ENCODE measurements around the gene ABHD4. TPM values are rescaled to one million over a fixed set of nuclear protein-coding genes. Genes with fewer than 3 reads are reported as not detected.
A peak's percentile ranks its signal among the peaks of the same experiment; 100 is the strongest.

Gene ABHD4
- total RNA-seq, 2 experiments from 2014 or later = 8.6 to 9.4 TPM

- no peak for DNase-seq
- intact Hi-C loops (cut with micrococcal nuclease) = no loop called here
- TF ChIP-seq CTCF (IDR thresholded peaks at IDR 0.05) = no peak
- Mint-ChIP-seq H3K4me1 (ENCODE audit: low read depth) (no peaks in the 10 kb centered on the region), H3K36me3 (ENCODE audit: low read depth) (no peaks in the 10 kb centered on the region), H3K9me3 (no peaks in the 10 kb centered on the region), H3K4me3 (no peak overlapping the region), H3K27me3 (no peaks in the 10 kb centered on the region), H3K27ac (no peak overlapping the region)
- ChIA-PET CTCF (interaction anchor here (1.4 to 5.4 kb wide), 3 partner anchors 33 to 85 kb away, joined by 3 to 45 read pairs (median 4); no protein-coding TSS in a partner anchor), POLR2A (no interaction called here)
- no peak for ATAC-seq
Observed at GRCh38 chr14:22656226-22656625, 58.1 kb downstream of the ABHD4 start.

- DNase-seq (no peak), ATAC-seq (no peak)
- no peaks in the 10 kb centered on the region for H3K9me3 Mint-ChIP-seq
- intact Hi-C loops (cut with micrococcal nuclease) = no loop called here
- H3K4me3 Mint-ChIP-seq = no peak overlapping the region
- no peaks in the 10 kb centered on the region for H3K27me3 Mint-ChIP-seq
- CTCF ChIA-PET = interaction anchor here (1.0 to 5.4 kb wide), 9 partner anchors 32 to 216 kb away, joined by 3 to 45 read pairs (median 3); no protein-coding TSS in a partner anchor
- H3K27ac Mint-ChIP-seq = no peak overlapping the region
- no peaks in the 10 kb centered on the region for H3K4me1 Mint-ChIP-seq (ENCODE audit: low read depth)
- no peak for TF ChIP-seq CTCF (IDR thresholded peaks at IDR 0.05)
- H3K36me3 Mint-ChIP-seq (ENCODE audit: low read depth) = no peaks in the 10 kb centered on the region
- POLR2A ChIA-PET = interaction anchor here (0.7 kb wide), 1 partner anchor 87 kb away, joined by 3 read pairs; no protein-coding TSS in a partner anchor
Observed at GRCh38 chr14:22656945-22657731, 59.0 kb downstream of the ABHD4 start.

- peak; percentile 9 for TF ChIP-seq CTCF (IDR thresholded peaks at IDR 0.05)
- Mint-ChIP-seq H3K4me3 (no peak overlapping the region), H3K36me3 (ENCODE audit: low read depth) (no peaks in the 10 kb centered on the region), H3K4me1 (ENCODE audit: low read depth) (no peaks in the 10 kb centered on the region), H3K27ac (no peak overlapping the region), H3K27me3 (no peaks in the 10 kb centered on the region), H3K9me3 (no peaks in the 10 kb centered on the region)
- ChIA-PET CTCF (interaction anchor here (1.0 to 5.4 kb wide), 10 partner anchors 9 to 215 kb away, joined by 3 to 45 read pairs (median 4); no protein-coding TSS in a partner anchor), POLR2A (interaction anchor here (0.6 kb wide), 1 partner anchor 108 kb away, joined by 3 read pairs; the partner anchor contains the start of gene OXA1L)
- no peak for ATAC-seq
- no peak for DNase-seq
- intact Hi-C loops (cut with micrococcal nuclease) = no loop called here
Observed at GRCh38 chr14:22657861-22658260, 59.8 kb downstream of the ABHD4 start.

- Mint-ChIP-seq H3K27ac (no peak overlapping the region), H3K9me3 (no peaks in the 10 kb centered on the region)
Observed at GRCh38 chr14:22658946-22659345, 60.8 kb downstream of the ABHD4 start.

More at GRCh38 chr14:22658946-22659345, 60.8 kb downstream of the ABHD4 start:
- Mint-ChIP-seq H3K4me3 (no peak overlapping the region), H3K36me3 (ENCODE audit: low read depth) (no peaks in the 10 kb centered on the region), H3K27me3 (no peaks in the 10 kb centered on the region), H3K4me1 (ENCODE audit: low read depth) (no peaks in the 10 kb centered on the region)
- ATAC-seq = no peak
- CTCF ChIA-PET = interaction anchor here (1.2 to 5.4 kb wide), 14 partner anchors 9 to 834 kb away, joined by 3 to 45 read pairs (median 6); partner anchors contain the start of genes DAD1 and OXA1L
- no peak for TF ChIP-seq CTCF (IDR thresholded peaks at IDR 0.05)
- intact Hi-C loops (cut with micrococcal nuclease) = no loop called here
- POLR2A ChIA-PET = no interaction called here
- no peak for DNase-seq

Data from activated CD8-positive, alpha-beta T cell treated with anti-CD3 and anti-CD28 coated beads for 36 hours (primary cell).